Endodermal cell (in vitro differentiated cells): ENCODE measurements around the gene GALNS. TPM values are rescaled to one million over a fixed set of nuclear protein-coding genes. Genes with fewer than 3 reads are reported as not detected.

Experiments used
- DNase-seq: peaks from one replicate; pipeline ENCODE4 v3.0.0-alpha.2; 2017
- H3K27ac ChIP-seq: 2 replicates; pipeline ENCODE4 v1.5.1; 2013; ENCODE audit warnings: mild to moderate bottlenecking, low read depth, low read length, moderate library complexity
- H3K27me3 ChIP-seq: 2 replicates; pipeline ENCODE4 v1.6.1; 2013; ENCODE audit warnings: mild to moderate bottlenecking, low read length, moderate library complexity; ENCODE audit not compliant: insufficient read depth, control insufficient read depth, poor library complexity, severe bottlenecking
- H3K36me3 ChIP-seq: 2 replicates; pipeline ENCODE4 v1.7.0; 2013; ENCODE audit warnings: mild to moderate bottlenecking, low read length, moderate library complexity; ENCODE audit not compliant: control insufficient read depth, insufficient read depth
- H3K4me1 ChIP-seq: one replicate; pipeline ENCODE4 v1.7.0; 2013; ENCODE audit warnings: low read length; ENCODE audit not compliant: control insufficient read depth, insufficient read depth
- H3K4me3 ChIP-seq: 2 replicates; pipeline ENCODE4 v1.5.1; 2013; ENCODE audit warnings: mild to moderate bottlenecking, low read length, moderate library complexity
- H3K9ac ChIP-seq: 2 replicates; pipeline ENCODE4 v1.6.1; 2013; ENCODE audit warnings: mild to moderate bottlenecking, low read length, moderate library complexity; ENCODE audit not compliant: poor library complexity, severe bottlenecking; ENCODE audit errors: extremely low read depth
- H3K9me3 ChIP-seq: 2 replicates; pipeline ENCODE4 v1.6.1; 2013; ENCODE audit warnings: mild to moderate bottlenecking, low read length, moderate library complexity; ENCODE audit not compliant: control insufficient read depth
- H3K27ac Mint-ChIP-seq: 2 replicates; pipeline ENCODE4 v1.8.0; 2020; ENCODE audit warnings: mixed read lengths
- H3K27me3 Mint-ChIP-seq: 2 replicates; pipeline ENCODE4 v1.8.0; 2021; ENCODE audit warnings: mild to moderate bottlenecking, mixed read lengths; ENCODE audit not compliant: insufficient read depth
- H3K36me3 Mint-ChIP-seq: 2 replicates; pipeline ENCODE4 v1.8.0; 2020; ENCODE audit warnings: low read depth, mixed read lengths
- H3K4me1 Mint-ChIP-seq: 2 replicates; pipeline ENCODE4 v1.8.0; 2020; ENCODE audit warnings: mixed read lengths
- H3K4me3 Mint-ChIP-seq: 2 replicates; pipeline ENCODE4 v1.8.0; 2020; ENCODE audit warnings: mild to moderate bottlenecking, moderate library complexity, mixed read lengths
- H3K9me3 Mint-ChIP-seq: 2 replicates; pipeline ENCODE4 v1.8.0; 2020; ENCODE audit warnings: mild to moderate bottlenecking, mixed read lengths
- CTCF ChIP-seq: fragments of 200-600 bp; sonication (generic); conservative IDR thresholded peaks from 2 replicates; pipeline ENCODE4 v1.5.0; 2021; ENCODE audit warnings: antibody characterized with exemption, mild to moderate bottlenecking
- WGBS, 2 experiments: methylation state at CpG; one replicate each; pipeline versions ENCODE4 v1.1.5 to v1.1.7; 2013; ENCODE audit warnings: missing lambda C conversion rate in 2 of 2, mixed read lengths in 1 of 2; ENCODE audit not compliant: insufficient coverage in 1 of 2, insufficient read length in 1 of 2; 5-methylcytosine and 5-hydroxymethylcytosine counted together
- total RNA-seq, 2 donors: library from RNA; stranded (reverse); fragmentation: NEBNext Ultra II Directional in 1 of 2; extraction: Animal tissue kit (Norgen Biotek cat#: 25700) in 1 of 2; gene quantifications; 2 replicates in 1 of 2; 3 replicates in 1 of 2; pipeline ENCODE4 v1.2.1, GENCODE V29; 2021

Gene GALNS
- total RNA-seq, 2 donors from 2014 or later: 32.2 to 39.6 TPM

GRCh38 chr16:88877564-88878289, 21.0 kb upstream of the GALNS start:
- no peaks in the 10 kb centered on the region for H3K36me3 ChIP-seq
- H3K4me1 Mint-ChIP-seq: no peaks in the 10 kb centered on the region
- WGBS, 2 experiments: 83 to 90% methylated on average over 13 to 20 of the region's 20 CpGs
- no peak overlapping the region for H3K9ac ChIP-seq
- H3K4me1 ChIP-seq: no peaks in the 10 kb centered on the region
- H3K27me3 Mint-ChIP-seq: no peaks in the 10 kb centered on the region
- H3K4me3 Mint-ChIP-seq: no peak overlapping the region
- H3K27ac Mint-ChIP-seq: no peak overlapping the region
- no peaks in the 10 kb centered on the region for H3K9me3 Mint-ChIP-seq
- no peak for TF ChIP-seq CTCF
- no peak overlapping the region for H3K4me3 ChIP-seq
- DNase-seq: no peak
- no peak overlapping the region for H3K27ac ChIP-seq
- H3K9me3 ChIP-seq: no peaks in the 10 kb centered on the region
- no peaks in the 10 kb centered on the region for H3K27me3 ChIP-seq
- H3K36me3 Mint-ChIP-seq: no peaks in the 10 kb centered on the region

- no peaks in the 10 kb centered on the region for H3K36me3 Mint-ChIP-seq
- H3K4me1 Mint-ChIP-seq: no peaks in the 10 kb centered on the region
- no peak overlapping the region for H3K27ac ChIP-seq
- no peak overlapping the region for H3K4me3 Mint-ChIP-seq
- H3K27me3 Mint-ChIP-seq: no peaks in the 10 kb centered on the region
- WGBS, 2 experiments: 86 to 92% methylated on average over 2 to 33 of the region's 33 CpGs
- no peaks in the 10 kb centered on the region for H3K27me3 ChIP-seq
- H3K9me3 Mint-ChIP-seq: no peaks in the 10 kb centered on the region
- no peaks in the 10 kb centered on the region for H3K4me1 ChIP-seq
- no peak overlapping the region for H3K27ac Mint-ChIP-seq
- no peak overlapping the region for H3K9ac ChIP-seq
- no peak for DNase-seq
- no peak overlapping the region for H3K4me3 ChIP-seq
- no peaks in the 10 kb centered on the region for H3K9me3 ChIP-seq
- no peak for TF ChIP-seq CTCF
- no peaks in the 10 kb centered on the region for H3K36me3 ChIP-seq
Observed at GRCh38 chr16:88876942-88877526, 20.3 kb upstream of the GALNS start.

- H3K4me3 Mint-ChIP-seq: no peak overlapping the region
- H3K27me3 Mint-ChIP-seq: no peaks in the 10 kb centered on the region
- H3K36me3 ChIP-seq: no peaks in the 10 kb centered on the region
- H3K36me3 Mint-ChIP-seq: no peaks in the 10 kb centered on the region
- no peak overlapping the region for H3K27ac Mint-ChIP-seq
- H3K4me1 Mint-ChIP-seq: no peaks in the 10 kb centered on the region
- H3K9me3 Mint-ChIP-seq: no peaks in the 10 kb centered on the region
- H3K4me3 ChIP-seq: no peak overlapping the region
- no peak for DNase-seq
- no peak overlapping the region for H3K9ac ChIP-seq
- H3K27me3 ChIP-seq: no peaks in the 10 kb centered on the region
- H3K9me3 ChIP-seq: no peaks in the 10 kb centered on the region
- 92 to 99% methylated on average over 7 to 22 of the region's 22 CpGs for WGBS, 2 experiments
- H3K4me1 ChIP-seq: no peaks in the 10 kb centered on the region
- H3K27ac ChIP-seq: no peak overlapping the region
- no peak for TF ChIP-seq CTCF
Observed at GRCh38 chr16:88875703-88876234, 19.0 kb upstream of the GALNS start.
